Vagina (tissue), 2 donors: ENCODE measurements around the gene KIAA2012. TPM values are rescaled to one million over a fixed set of nuclear protein-coding genes. Genes with fewer than 3 reads are reported as not detected.

ENCODE experiments used
- DNase-seq, 2 donors: peaks; one replicate each; pipeline ENCODE4 v3.0.0-alpha.2; 2017; ENCODE audit errors: extremely low spot score in 2 of 2
- H3K27ac ChIP-seq: fragments of 200-600 bp; sonication (generic); one replicate; pipeline ENCODE4 v1.5.1; 2019
- H3K27me3 ChIP-seq: fragments of 200-600 bp; sonication (generic); one replicate; pipeline ENCODE4 v1.5.1; 2019
- H3K36me3 ChIP-seq, 2 donors: fragments of 200-600 bp; sonication (generic); one replicate each; pipeline ENCODE4 v1.5.1; 2017 to 2019
- H3K4me1 ChIP-seq: fragments of 200-600 bp; sonication (generic); one replicate; pipeline ENCODE4 v1.5.1; 2019
- H3K4me3 ChIP-seq, 2 donors: fragments of 200-600 bp; sonication (generic); 1 replicate in 1 of 2; 2 replicates in 1 of 2; pipeline ENCODE4 v1.5.1; 2016 to 2019
- H3K9me3 ChIP-seq: fragments of 200-600 bp; sonication (generic); one replicate; pipeline ENCODE4 v1.5.1; 2019
- CTCF ChIP-seq, 3 experiments: fragments of 450-650 bp in 2 of 3; fragments of 200-600 bp in 1 of 3; sonication (generic) in 1 of 3; IDR thresholded peaks; one replicate each; pipeline ENCODE4 v1.5.1; 2017 to 2019; ENCODE audit warnings: antibody characterized with exemption in 3 of 3, mild to moderate bottlenecking in 2 of 3, moderate library complexity in 2 of 3
- POLR2A ChIP-seq, 2 donors: fragments of 450-650 bp; IDR thresholded peaks; one replicate each; pipeline ENCODE4 v1.6.1; 2017; ENCODE audit warnings: antibody characterized with exemption in 2 of 2, mild to moderate bottlenecking in 2 of 2, moderate library complexity in 2 of 2
- POLR2AphosphoS5 ChIP-seq, 2 donors: sonication (generic); formaldehyde crosslinking; IDR thresholded peaks; one replicate each; pipeline ENCODE4 v1.9.0; 2017; ENCODE audit warnings: antibody characterized with exemption in 2 of 2, mild to moderate bottlenecking in 2 of 2, low read depth in 1 of 2; ENCODE audit not compliant: insufficient read depth in 1 of 2
- intact Hi-C: fragments of 100-400 bp; cut with DNase I; formaldehyde crosslinking; loops from one replicate; pipeline ENCODE4 v1.15.1; 2023
- total RNA-seq: library from RNA; depleted of rRNA; stranded (reverse); fragments of >200 nt; gene quantifications from one replicate; pipeline ENCODE4 v1.2.3, GENCODE V29; 2016

Gene KIAA2012
- total RNA-seq, 1 donor from 2014 or later = not detected

- H3K36me3 ChIP-seq = no peaks in the 10 kb centered on the region
- intact Hi-C loops = no loop called here
- TF ChIP-seq POLR2AphosphoS5 (IDR thresholded peaks at IDR 0.05; ENCODE audit: insufficient read depth in 1 of 2, low read depth in 1 of 2) (no peak), POLR2A (IDR thresholded peaks at IDR 0.05) (no peak), CTCF (IDR thresholded peaks at IDR 0.05) (no peak)
- H3K27ac ChIP-seq = no peak overlapping the region
- peaks cover 16% of the 10 kb centered on the region for H3K4me1 ChIP-seq
- no peaks in the 10 kb centered on the region for H3K27me3 ChIP-seq
- no peak for DNase-seq
- H3K4me3 ChIP-seq = no peak overlapping the region
- H3K9me3 ChIP-seq = no peaks in the 10 kb centered on the region
Observed at GRCh38 chr2:202061695-202062094, 11.4 kb upstream of the KIAA2012 start.

GRCh38 chr2:202064171-202064880, 8.7 kb upstream of the KIAA2012 start:
- Histone ChIP-seq H3K4me1 (peaks cover 16% of the 10 kb centered on the region), H3K27me3 (no peaks in the 10 kb centered on the region), H3K9me3 (no peaks in the 10 kb centered on the region), H3K27ac (peak overlapping the region; percentile 48), H3K36me3 (no peaks in the 10 kb centered on the region), H3K4me3 (no peak overlapping the region)
- TF ChIP-seq CTCF (IDR thresholded peaks at IDR 0.05) (no peak), POLR2AphosphoS5 (IDR thresholded peaks at IDR 0.05; ENCODE audit: insufficient read depth in 1 of 2, low read depth in 1 of 2) (no peak), POLR2A (IDR thresholded peaks at IDR 0.05) (no peak)
- DNase-seq = no peak
- intact Hi-C loops = no loop called here

- H3K27ac ChIP-seq = no peak overlapping the region
- H3K4me1 ChIP-seq = peaks cover 16% of the 10 kb centered on the region
- no peak for TF ChIP-seq CTCF (IDR thresholded peaks at IDR 0.05)
- TF ChIP-seq POLR2A (IDR thresholded peaks at IDR 0.05) = no peak
- TF ChIP-seq POLR2AphosphoS5 (IDR thresholded peaks at IDR 0.05; ENCODE audit: insufficient read depth in 1 of 2, low read depth in 1 of 2) = no peak
- no peaks in the 10 kb centered on the region for H3K27me3 ChIP-seq
- no peak for DNase-seq
- intact Hi-C loops = no loop called here
- H3K4me3 ChIP-seq = no peak overlapping the region
- no peaks in the 10 kb centered on the region for H3K36me3 ChIP-seq
- H3K9me3 ChIP-seq = no peaks in the 10 kb centered on the region
Observed at GRCh38 chr2:202064881-202065230, 8.2 kb upstream of the KIAA2012 start.

- H3K27ac ChIP-seq = no peak overlapping the region
- no peak overlapping the region for H3K4me3 ChIP-seq
- H3K36me3 ChIP-seq = no peaks in the 10 kb centered on the region
- TF ChIP-seq POLR2AphosphoS5 (IDR thresholded peaks at IDR 0.05; ENCODE audit: insufficient read depth in 1 of 2, low read depth in 1 of 2) (no peak), POLR2A (IDR thresholded peaks at IDR 0.05) (no peak), CTCF (IDR thresholded peaks at IDR 0.05) (no peak)
- DNase-seq = no peak
- intact Hi-C loops = no loop called here
- H3K27me3 ChIP-seq = no peaks in the 10 kb centered on the region
- peaks cover 16% of the 10 kb centered on the region for H3K4me1 ChIP-seq
- no peaks in the 10 kb centered on the region for H3K9me3 ChIP-seq
Observed at GRCh38 chr2:202065876-202066275, 7.2 kb upstream of the KIAA2012 start.

- H3K4me1 ChIP-seq = peaks cover 16% of the 10 kb centered on the region
- TF ChIP-seq POLR2AphosphoS5 (IDR thresholded peaks at IDR 0.05; ENCODE audit: insufficient read depth in 1 of 2, low read depth in 1 of 2) (no peak), CTCF (IDR thresholded peaks at IDR 0.05) (no peak), POLR2A (IDR thresholded peaks at IDR 0.05) (no peak)
- H3K27me3 ChIP-seq = no peaks in the 10 kb centered on the region
- H3K4me3 ChIP-seq = no peak overlapping the region
- H3K9me3 ChIP-seq = no peaks in the 10 kb centered on the region
- no peak overlapping the region for H3K27ac ChIP-seq
- no peak for DNase-seq
- H3K36me3 ChIP-seq = no peaks in the 10 kb centered on the region
- intact Hi-C loops = no loop called here
Observed at GRCh38 chr2:202066875-202067274, 6.2 kb upstream of the KIAA2012 start.
